Heart right ventricle (tissue), 16 donors: Measurements from ENCODE around the gene HOXA2. TPM values are rescaled to one million over a fixed set of nuclear protein-coding genes. Genes with fewer than 3 reads are reported as not detected.

Source experiments
- ATAC-seq, 8 donors: fragments of 200-7000 bp; cut with Tn5 transposase; one replicate each; pipeline ENCODE4 v1.9.1; 2020; ENCODE audit warnings: mild to moderate bottlenecking in 8 of 8, moderate library complexity in 8 of 8, moderate number of reproducible peaks in 1 of 8
- DNase-seq, 2 donors: peaks; one replicate each; pipeline ENCODE4 v3.0.0-alpha.2; 2020
- H3K27ac ChIP-seq, 10 donors: fragments of 200-600 bp; sonication (generic) in 2 of 10; one replicate each; pipeline versions ENCODE4 v1.5.0 to v1.8.0; 2020 to 2022; ENCODE audit warnings: mild to moderate bottlenecking in 3 of 10
- H3K27me3 ChIP-seq, 7 donors: fragments of 200-600 bp; one replicate each; pipeline ENCODE4 v1.8.0; 2021 to 2022; ENCODE audit warnings: mild to moderate bottlenecking in 2 of 7
- H3K36me3 ChIP-seq, 9 donors: fragments of 200-600 bp; sonication (generic) in 1 of 9; one replicate each; pipeline versions ENCODE4 v1.5.0 to v1.8.0; 2020 to 2022; ENCODE audit warnings: mild to moderate bottlenecking in 2 of 9
- H3K4me1 ChIP-seq, 9 donors: fragments of 200-600 bp; sonication (generic) in 1 of 9; one replicate each; pipeline versions ENCODE4 v1.5.0 to v1.8.0; 2020 to 2022; ENCODE audit warnings: mild to moderate bottlenecking in 4 of 9
- H3K4me3 ChIP-seq, 10 donors: fragments of 200-600 bp; sonication (generic) in 2 of 10; one replicate each; pipeline versions ENCODE4 v1.5.0 to v1.8.0; 2020 to 2022; ENCODE audit warnings: mild to moderate bottlenecking in 7 of 10, moderate library complexity in 2 of 10
- H3K9me3 ChIP-seq, 11 donors: fragments of 200-600 bp in 10 of 11; sonication (generic) in 2 of 11; one replicate each; pipeline versions ENCODE4 v1.5.0 to v1.8.0; 2013 to 2022; ENCODE audit warnings: mild to moderate bottlenecking in 2 of 11, control low read depth in 1 of 11, moderate library complexity in 1 of 11
- CTCF ChIP-seq, 9 donors: fragments of 200-600 bp; sonication (generic) in 2 of 9; IDR thresholded peaks; one replicate each; pipeline versions ENCODE4 v1.5.0 to v1.8.0; 2021 to 2022; ENCODE audit warnings: antibody characterized with exemption in 9 of 9, mild to moderate bottlenecking in 5 of 9, moderate library complexity in 1 of 9
- WGBS, 2 donors: extraction: QIAGEN DNeasy Blood & Tissue Kit; methylation state at CpG; one replicate each; pipeline ENCODE4 v1.1.7; 2013; ENCODE audit warnings: inconsistent platforms in 1 of 2; 5-methylcytosine and 5-hydroxymethylcytosine counted together
- intact Hi-C, 10 donors: fragments of 100-400 bp; cut with DNase I; formaldehyde crosslinking; loops; one replicate each; pipeline versions ENCODE4 v1.11.1 to v1.14.2; 2022
- polyA plus RNA-seq, 2 donors: library from polyadenylated mRNA; stranded (reverse); fragments of 200-250 nt; gene quantifications; one replicate each; pipeline ENCODE4 v1.2.3, GENCODE V29; 2013
- total RNA-seq, 10 donors: library from RNA; stranded (reverse); fragmentation: NEBNext Ultra II Directional in 3 of 10; extraction: Animal tissue kit (Norgen Biotek cat#: 25700) in 3 of 10; gene quantifications; one replicate each; pipeline versions ENCODE4 v1.2.1 to v1.2.4, GENCODE V29; 2021 to 2023
- donor health status: Arrhythmogenic right ventricular cardiomyopathy.
- donor health status: ischemic (EF 13 %, LVEDD 7.1; RV severe dilation, severe dysfunction).
- donor health status: healthy with polysubstance abuse.
- donor health status: DM: no; HTN: yes; CAD: no.
- donor health status: DM: no; HTN: no; CAD: no.
- donor health status: ischemic (EF 25% LVEDD 6.9; RV normal size, moderate dysfunction).
- donor health status: ischemic (EF 25% LVEDD 5.7; RV mildly dilated, moderate dysfunction).
- donor health status: healthy.
- donor health status: DM: yes; HTN: yes; CAD: no.
- donor health status: Ischemic cardiomyopathy.
- donor health status: ischemic (EF 35%, LVEDD 5.7; RV mildly dilated, moderate dysfunction).
- donor health status: nonischemic (EF 11% LVEDD 7.7; RV severe dilation, severe dysfunction).
- donor health status: DM: yes; HTN: yes; CAD: no.
- donor health status: PGD.
- donor health status: ischemic (EF 29% LVEDD 5.4; RV normal size, mild dysfunction).
- donor health status: nonischemic (EF 23%, LVEDD 6.1; RV moderate dilation, normal function).

HOXA2 gene
- total and polyA plus RNA-seq, 12 donors: 0.10 to 0.23 (median 0.19) TPM; not detected in 8

- H3K4me3 ChIP-seq: no peak overlapping the region
- WGBS, 2 donors: 87% methylated on average over 4 of the region's 4 CpGs
- no peak for DNase-seq
- H3K4me1 ChIP-seq: peaks cover 0 to 3% (median 0%) of the 10 kb centered on the region in 9 donors
- H3K9me3 ChIP-seq: no peaks in the 10 kb centered on the region
- ATAC-seq: no peak
- H3K27ac ChIP-seq: no peak overlapping the region
- no peak for TF ChIP-seq CTCF (IDR thresholded peaks at IDR 0.05)
- intact Hi-C loops: no loop called here
- H3K27me3 ChIP-seq: peaks cover 0 to 19% (median 0%) of the 10 kb centered on the region in 7 donors
- no peaks in the 10 kb centered on the region for H3K36me3 ChIP-seq
Measured at GRCh38 chr7:27051451-27051850, 51.0 kb downstream of the HOXA2 start.

Other genes starting within 250 kb of the HOXA2 start
- gene SKAP2, start 238.1 kb downstream of the HOXA2 start, total RNA-seq: 10 to 100 TPM in 1 of 10 donors, 1 to 10 TPM in 9; 2.3 to 12.3 (median 5.6) TPM
- gene SKAP2, start 238.1 kb downstream of the HOXA2 start, polyA plus RNA-seq: 1 to 10 TPM; 1.9 to 2.2 TPM
- under 1 TPM in 2 of 10 donors, not detected in 8; 0.15 to 0.37 TPM for gene HOXA1, start 6.7 kb downstream of the HOXA2 start, total RNA-seq
- gene HOXA1, start 6.7 kb downstream of the HOXA2 start, polyA plus RNA-seq: under 1 TPM in 1 of 2 donors, not detected in 1; 0.07 TPM
- 1 to 10 TPM in 1 of 10 donors, under 1 TPM in 5, not detected in 4; 0.20 to 1.1 (median 0.48) TPM for gene HOXA4, start 28.1 kb upstream of the HOXA2 start, total RNA-seq
- 1 to 10 TPM in 1 of 2 donors, under 1 TPM in 1; 0.59 to 1.2 TPM for gene HOXA4, start 28.1 kb upstream of the HOXA2 start, polyA plus RNA-seq
- under 1 TPM in 3 of 10 donors, not detected in 7; 0.21 to 0.95 (median 0.28) TPM for gene HOXA5, start 41.0 kb upstream of the HOXA2 start, total RNA-seq
- gene HOXA5, start 41.0 kb upstream of the HOXA2 start, polyA plus RNA-seq: under 1 TPM in 1 of 2 donors, not detected in 1; 0.09 TPM
- not detected for gene HOXA6, start 45.1 kb upstream of the HOXA2 start, total RNA-seq
- not detected for gene HOXA6, start 45.1 kb upstream of the HOXA2 start, polyA plus RNA-seq
- 1 to 10 TPM in 1 of 10 donors, under 1 TPM in 7, not detected in 2; 0.11 to 1.5 (median 0.22) TPM for gene HOXA3, start 49.9 kb upstream of the HOXA2 start, total RNA-seq
- gene HOXA3, start 49.9 kb upstream of the HOXA2 start, polyA plus RNA-seq: under 1 TPM; 0.35 to 0.37 TPM
- gene HOXA7, start 54.0 kb upstream of the HOXA2 start, total RNA-seq: not detected
- gene HOXA7, start 54.0 kb upstream of the HOXA2 start, polyA plus RNA-seq: under 1 TPM in 1 of 2 donors, not detected in 1; 0.04 TPM
- gene HOXA9, start 62.9 kb upstream of the HOXA2 start, total RNA-seq: not detected
- not detected for gene HOXA9, start 62.9 kb upstream of the HOXA2 start, polyA plus RNA-seq
- gene HOXA10, start 71.6 kb upstream of the HOXA2 start, total RNA-seq: under 1 TPM in 1 of 10 donors, not detected in 9; 0.19 TPM
- gene HOXA10, start 71.6 kb upstream of the HOXA2 start, polyA plus RNA-seq: under 1 TPM in 1 of 2 donors, not detected in 1; 0.03 TPM
- not detected for gene HOXA11, start 82.5 kb upstream of the HOXA2 start, total RNA-seq
- gene HOXA11, start 82.5 kb upstream of the HOXA2 start, polyA plus RNA-seq: not detected
- not detected for gene HOXA13, start 97.4 kb upstream of the HOXA2 start, total RNA-seq
- not detected for gene HOXA13, start 97.4 kb upstream of the HOXA2 start, polyA plus RNA-seq
- gene EVX1, start 140.1 kb upstream of the HOXA2 start, total RNA-seq: not detected
- not detected for gene EVX1, start 140.1 kb upstream of the HOXA2 start, polyA plus RNA-seq